HL-60/S4 (cell line): ENCODE data around the gene ATRIP.

Experiments
- in situ Hi-C: fragments of 300-500 bp; cut with MboI; formaldehyde crosslinking; loops from 2 replicates; pipeline ENCODE4 v1.14.3; 2022; ENCODE audit warnings: low sequenced_read_pairs

Gene ATRIP

GRCh38 chr3:48493203-48493501, 46.6 kb downstream of the ATRIP start:
- in situ Hi-C loops, result no loop called here

GRCh38 chr3:48500656-48501055, 54.1 kb downstream of the ATRIP start:
- in situ Hi-C loops, result no loop called here

GRCh38 chr3:48501196-48501595, 54.7 kb downstream of the ATRIP start:
- in situ Hi-C loops, result no loop called here

- in situ Hi-C loops, result no loop called here
These were observed 55.6 kb downstream of the ATRIP start for GRCh38 chr3:48502121-48502520.

GRCh38 chr3:48502728-48503168, 56.2 kb downstream of the ATRIP start:
- in situ Hi-C loops, result no loop called here

- in situ Hi-C loops, result no loop called here
These were observed 57.0 kb downstream of the ATRIP start for GRCh38 chr3:48503401-48504050.

- in situ Hi-C loops, result no loop called here
These were observed 57.8 kb downstream of the ATRIP start, which contains the start of gene SHISA5 for GRCh38 chr3:48504051-48504946. SHISA5 (minus strand) TSS chr3:48504174; CDS start chr3:48504094, 80 bp downstream.

- in situ Hi-C loops, result no loop called here
These were observed 58.6 kb downstream of the ATRIP start for GRCh38 chr3:48505146-48505545.

- in situ Hi-C loops, result no loop called here
These were observed 59.5 kb downstream of the ATRIP start for GRCh38 chr3:48505968-48506504.

- in situ Hi-C loops, result no loop called here
These were observed 60.9 kb downstream of the ATRIP start for GRCh38 chr3:48507256-48508061.

- in situ Hi-C loops, result no loop called here
These were observed 65.0 kb downstream of the ATRIP start for GRCh38 chr3:48511551-48511950.

GRCh38 chr3:48514431-48515227, 68.1 kb downstream of the ATRIP start:
- in situ Hi-C loops, result no loop called here
